Right atrium auricular region (tissue), 2 donors: ENCODE measurements around the gene SLC27A5. TPM values are rescaled to one million over a fixed set of nuclear protein-coding genes. Genes with fewer than 3 reads are reported as not detected.
"Not testable (repeated sequence)": the region's sequence is repeated elsewhere in the genome, so short reads cannot be mapped to it uniquely, and the experiment has no call there.

Experiments used
- DNase-seq: peaks from one replicate; pipeline ENCODE4 v3.0.0-alpha.2; 2019; ENCODE audit warnings: low spot score
- H3K27ac ChIP-seq, 2 donors: fragments of 200-600 bp; sonication (generic); 1 replicate in 1 of 2; 2 replicates in 1 of 2; pipeline ENCODE4 v1.5.1; 2016 to 2019
- H3K27me3 ChIP-seq, 2 donors: fragments of 200-600 bp; sonication (generic); one replicate each; pipeline versions ENCODE4 v1.5.1 to v1.6.0; 2017 to 2019
- H3K36me3 ChIP-seq: fragments of 200-600 bp; sonication (generic); one replicate; pipeline ENCODE4 v1.5.1; 2016
- H3K4me1 ChIP-seq, 2 donors: fragments of 200-600 bp; sonication (generic); one replicate each; pipeline versions ENCODE4 v1.5.1 to v1.6.0; 2017 to 2019
- H3K4me3 ChIP-seq, 2 donors: fragments of 200-600 bp; sonication (generic); 1 replicate in 1 of 2; 2 replicates in 1 of 2; pipeline ENCODE4 v1.5.1; 2017 to 2019; ENCODE audit warnings: mild to moderate bottlenecking in 1 of 2, moderate library complexity in 1 of 2
- H3K9me3 ChIP-seq, 2 donors: fragments of 200-600 bp; sonication (generic); one replicate each; pipeline ENCODE4 v1.5.1; 2019
- total RNA-seq, 2 donors: library from RNA; depleted of rRNA; stranded (reverse); fragments of >200 nt; gene quantifications; one replicate each; pipeline ENCODE4 v1.1.0, GENCODE V29; 2016
- TF ChIP-seq, protein P1 (sequence below), 2 donors: fragments of 200-600 bp; sonication (generic); IDR thresholded peaks; one replicate each; pipeline ENCODE4 v1.5.1; 2019; ENCODE audit warnings: antibody characterized with exemption in 2 of 2

Gene SLC27A5
- total RNA-seq, 2 donors from 2014 or later = 1.3 to 2.9 TPM

DNA sequence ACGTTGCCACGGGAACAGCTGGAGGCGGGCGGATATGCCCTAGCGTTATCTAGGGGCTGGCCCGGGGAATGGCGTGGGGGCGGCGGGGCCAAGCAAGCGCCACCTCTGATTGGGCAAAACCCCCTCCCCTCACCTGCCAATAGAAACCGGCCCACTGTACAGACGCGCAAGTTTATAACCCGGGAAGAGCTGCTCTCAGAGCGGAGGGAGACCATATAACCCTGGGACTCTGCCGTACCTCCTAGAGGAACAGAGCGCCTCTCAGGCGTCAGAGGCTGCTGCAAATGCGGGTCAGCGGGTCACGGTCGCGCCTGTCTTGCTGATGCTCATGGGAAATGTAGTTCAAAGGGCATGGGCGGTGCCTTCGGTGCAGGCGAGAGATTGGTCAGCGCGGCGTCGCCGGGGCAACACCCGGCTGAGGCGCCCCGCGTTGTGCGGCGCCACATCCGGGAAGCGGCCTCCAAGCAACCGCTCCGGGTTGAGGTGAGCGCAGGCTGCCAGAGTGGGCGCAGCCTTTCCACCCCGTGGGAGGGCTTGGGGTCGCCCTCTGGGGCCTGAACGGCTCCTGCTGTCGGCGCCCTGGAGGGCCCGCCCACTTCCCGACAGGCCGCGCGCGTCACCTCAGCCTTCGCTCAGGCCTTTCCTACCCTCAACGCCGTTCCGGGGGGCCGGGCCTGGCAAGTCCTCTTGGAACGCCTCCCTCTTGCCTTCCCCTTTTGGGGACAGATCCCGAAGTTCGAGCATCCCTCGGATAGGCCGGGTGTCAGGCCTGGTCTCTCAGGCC lies 35.9 kb downstream of the SLC27A5 start, which contains the start of gene ZNF446:
ZNF446 (plus strand) TSS at position 639 of the 784 bp plus-strand sequence. CDS start 867 bp downstream, outside the sequence.
- Histone ChIP-seq H3K4me3 (peak within 1 kb of the TSS; percentile 51 to 73), H3K36me3 (peaks cover 20% of the 10 kb centered on the region), H3K9me3 (no peaks in the 10 kb centered on the region), H3K27me3 (no peaks in the 10 kb centered on the region), H3K27ac (peak within 1 kb of the TSS; percentile 87 to 92), H3K4me1 (peaks cover 0 to 25% of the 10 kb centered on the region in 2 donors)
- TF ChIP-seq, protein P1, sequence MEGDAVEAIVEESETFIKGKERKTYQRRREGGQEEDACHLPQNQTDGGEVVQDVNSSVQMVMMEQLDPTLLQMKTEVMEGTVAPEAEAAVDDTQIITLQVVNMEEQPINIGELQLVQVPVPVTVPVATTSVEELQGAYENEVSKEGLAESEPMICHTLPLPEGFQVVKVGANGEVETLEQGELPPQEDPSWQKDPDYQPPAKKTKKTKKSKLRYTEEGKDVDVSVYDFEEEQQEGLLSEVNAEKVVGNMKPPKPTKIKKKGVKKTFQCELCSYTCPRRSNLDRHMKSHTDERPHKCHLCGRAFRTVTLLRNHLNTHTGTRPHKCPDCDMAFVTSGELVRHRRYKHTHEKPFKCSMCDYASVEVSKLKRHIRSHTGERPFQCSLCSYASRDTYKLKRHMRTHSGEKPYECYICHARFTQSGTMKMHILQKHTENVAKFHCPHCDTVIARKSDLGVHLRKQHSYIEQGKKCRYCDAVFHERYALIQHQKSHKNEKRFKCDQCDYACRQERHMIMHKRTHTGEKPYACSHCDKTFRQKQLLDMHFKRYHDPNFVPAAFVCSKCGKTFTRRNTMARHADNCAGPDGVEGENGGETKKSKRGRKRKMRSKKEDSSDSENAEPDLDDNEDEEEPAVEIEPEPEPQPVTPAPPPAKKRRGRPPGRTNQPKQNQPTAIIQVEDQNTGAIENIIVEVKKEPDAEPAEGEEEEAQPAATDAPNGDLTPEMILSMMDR (IDR thresholded peaks at IDR 0.05) = no peak
- DNase-seq = peak; percentile 98

DNA sequence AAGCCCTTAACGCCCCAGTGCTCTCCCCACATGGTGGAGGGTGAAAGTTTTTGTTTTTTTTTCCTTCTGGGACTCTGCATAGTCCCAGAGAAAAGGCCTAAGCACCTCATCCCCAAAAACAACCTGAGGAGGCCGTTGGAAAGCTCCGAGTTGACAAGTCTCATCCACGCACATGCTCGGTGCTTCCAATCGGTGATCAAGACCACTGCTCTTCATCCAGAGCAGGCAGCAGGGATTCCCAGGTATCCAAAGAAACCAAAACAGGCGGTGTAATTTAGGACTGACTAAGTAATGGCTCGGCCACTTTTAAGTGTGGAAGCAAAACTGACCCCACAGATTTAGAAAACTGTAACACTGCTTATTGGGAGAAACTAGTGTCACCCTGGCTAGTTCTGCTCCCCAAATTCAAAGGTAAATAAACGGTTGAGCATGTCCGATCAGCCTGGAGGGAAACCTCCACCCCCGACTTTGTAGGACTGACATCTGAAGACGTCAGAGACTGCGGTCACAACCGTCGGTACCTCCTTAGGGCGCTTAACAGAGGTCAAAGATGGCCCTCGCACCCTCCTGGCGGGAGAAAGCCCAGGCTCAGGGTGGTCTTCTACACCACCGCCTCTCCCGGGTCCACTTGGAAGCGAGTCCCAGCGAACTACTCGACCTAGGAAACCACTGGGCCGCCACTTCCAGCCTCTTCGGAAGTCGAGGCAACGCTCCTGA lies 36.6 kb downstream of the SLC27A5 start:
- TF ChIP-seq, protein P1 (IDR thresholded peaks at IDR 0.05) = no peak
- Histone ChIP-seq H3K4me3 (peak overlapping the region; percentile 51 to 73), H3K9me3 (no peaks in the 10 kb centered on the region), H3K27ac (peak overlapping the region; percentile 87 to 92), H3K36me3 (peaks cover 24% of the 10 kb centered on the region), H3K27me3 (no peaks in the 10 kb centered on the region), H3K4me1 (peaks cover 0 to 25% of the 10 kb centered on the region in 2 donors)
- no peak for DNase-seq

DNA sequence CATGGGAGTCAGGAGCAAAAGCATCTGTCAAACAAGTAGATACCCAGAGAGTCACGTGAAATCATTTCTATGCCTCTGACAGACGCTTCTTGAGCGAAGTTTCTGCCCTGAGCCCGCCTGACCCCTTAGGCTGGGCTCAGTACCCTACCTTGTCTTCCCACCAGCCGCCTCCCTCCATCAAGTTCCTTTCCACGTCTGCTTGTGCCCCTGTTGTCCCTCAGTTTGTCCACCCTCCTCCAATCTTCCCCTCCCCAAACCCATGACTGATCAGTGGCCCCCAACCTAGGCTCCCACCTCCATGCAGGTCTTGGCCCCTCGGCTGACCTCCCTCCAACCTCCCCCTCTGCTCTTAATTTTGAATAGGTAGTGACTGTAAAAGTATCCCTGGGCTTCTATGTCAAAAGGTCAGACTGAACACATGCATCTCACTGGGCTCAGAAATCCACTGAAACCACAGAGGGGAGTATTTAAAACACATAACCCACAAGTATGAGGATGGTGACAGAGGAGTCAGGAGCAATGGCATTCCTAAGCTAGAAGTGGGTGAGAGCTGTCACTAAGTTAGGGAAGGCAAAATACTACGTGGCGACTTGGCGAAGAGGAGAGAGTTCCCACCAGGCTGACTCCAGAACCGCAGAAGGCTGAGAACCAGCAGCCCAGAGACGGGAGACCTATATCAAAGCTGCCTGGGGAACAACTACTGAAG lies 37.3 kb downstream of the SLC27A5 start:
- Histone ChIP-seq H3K27ac (no peak overlapping the region), H3K27me3 (no peaks in the 10 kb centered on the region), H3K36me3 (peaks cover 29% of the 10 kb centered on the region), H3K9me3 (no peaks in the 10 kb centered on the region), H3K4me3 (no peak overlapping the region), H3K4me1 (peaks cover 0 to 25% of the 10 kb centered on the region in 2 donors)
- DNase-seq = no peak
- TF ChIP-seq, protein P1 (IDR thresholded peaks at IDR 0.05) = no peak

- peaks cover 0 to 25% of the 10 kb centered on the region in 2 donors for H3K4me1 ChIP-seq
- no peak overlapping the region for H3K4me3 ChIP-seq
- TF ChIP-seq, protein P1 (IDR thresholded peaks at IDR 0.05) = no peak
- DNase-seq = no peak
- H3K27me3 ChIP-seq = no peaks in the 10 kb centered on the region
- H3K9me3 ChIP-seq = no peaks in the 10 kb centered on the region
- H3K27ac ChIP-seq = no peak overlapping the region
- H3K36me3 ChIP-seq = peaks cover 34% of the 10 kb centered on the region
Observed at GRCh38 chr19:58473775-58474174, 38.0 kb downstream of the SLC27A5 start.

- no peak overlapping the region for H3K27ac ChIP-seq
- no peaks in the 10 kb centered on the region for H3K27me3 ChIP-seq
- TF ChIP-seq, protein P1 (IDR thresholded peaks at IDR 0.05) = no peak
- no peaks in the 10 kb centered on the region for H3K9me3 ChIP-seq
- H3K36me3 ChIP-seq = peaks cover 34% of the 10 kb centered on the region
- no peak overlapping the region for H3K4me3 ChIP-seq
- H3K4me1 ChIP-seq = peaks cover 0 to 29% of the 10 kb centered on the region in 2 donors
- DNase-seq = no peak
Observed at GRCh38 chr19:58471736-58472135, 40.1 kb downstream of the SLC27A5 start.

- not testable (repeated sequence) for H3K4me3 ChIP-seq, H3K27ac ChIP-seq, H3K27me3 ChIP-seq, H3K9me3 ChIP-seq, DNase-seq
- H3K4me1 ChIP-seq = peaks cover 0 to 29% of the 10 kb centered on the region in 2 donors
- peaks cover 34% of the 10 kb centered on the region for H3K36me3 ChIP-seq
Observed at GRCh38 chr19:58470837-58471543, 40.8 kb downstream of the SLC27A5 start.
